H9 (cell line): ENCODE measurements around the gene KRTAP10-9. TPM values are rescaled to one million over a fixed set of nuclear protein-coding genes. Genes with fewer than 3 reads are reported as not detected.

ENCODE experiments used
- DNase-seq: peaks from one replicate; pipeline ENCODE4 v3.0.0-alpha.2; 2017
- H2AFZ ChIP-seq: one replicate; pipeline ENCODE4 v1.6.1; 2013; ENCODE audit warnings: mild to moderate bottlenecking, low read length, control low read depth, moderate library complexity
- H2AK5ac ChIP-seq: 2 replicates; pipeline ENCODE4 v1.6.1; 2013; ENCODE audit warnings: low read length, control low read depth, mixed read lengths; ENCODE audit not compliant: insufficient read length
- H2BK120ac ChIP-seq: one replicate; pipeline ENCODE4 v1.6.1; 2013; ENCODE audit warnings: low read depth, mild to moderate bottlenecking, low read length, control low read depth, inconsistent platforms; ENCODE audit not compliant: poor library complexity, severe bottlenecking
- H2BK12ac ChIP-seq: 2 replicates; pipeline ENCODE4 v1.6.1; 2013; ENCODE audit warnings: low read length, control low read depth, mixed read lengths, low read depth; ENCODE audit not compliant: insufficient read length
- H2BK15ac ChIP-seq: 2 replicates; pipeline ENCODE4 v1.6.1; 2013; ENCODE audit warnings: low read depth, low read length, control low read depth
- H2BK20ac ChIP-seq: one replicate; pipeline ENCODE4 v1.6.1; 2013; ENCODE audit warnings: low read depth, mild to moderate bottlenecking, low read length, control low read depth, inconsistent platforms; ENCODE audit not compliant: poor library complexity, severe bottlenecking
- H2BK5ac ChIP-seq: 2 replicates; pipeline ENCODE4 v1.6.1; 2013; ENCODE audit warnings: low read length, control low read depth, mixed read lengths; ENCODE audit not compliant: insufficient read length
- H3K14ac ChIP-seq: 2 replicates; pipeline ENCODE4 v1.6.1; 2013; ENCODE audit warnings: low read length, control low read depth; ENCODE audit not compliant: insufficient read depth
- H3K18ac ChIP-seq: 2 replicates; pipeline ENCODE4 v1.6.1; 2013; ENCODE audit warnings: low read depth, mild to moderate bottlenecking, mixed read lengths, low read length, control low read depth; ENCODE audit not compliant: insufficient read length
- H3K23ac ChIP-seq: 2 replicates; pipeline ENCODE4 v1.6.1; 2013; ENCODE audit warnings: low read length, control low read depth, mixed read lengths, low read depth; ENCODE audit not compliant: insufficient read length
- H3K23me2 ChIP-seq: 2 replicates; pipeline ENCODE4 v1.6.1; 2013; ENCODE audit warnings: low read depth, mild to moderate bottlenecking, mixed read lengths, low read length, control low read depth; ENCODE audit not compliant: insufficient read length, poor library complexity, severe bottlenecking
- H3K27ac ChIP-seq: 2 replicates; pipeline ENCODE4 v1.5.1; 2013; ENCODE audit warnings: low read length, control low read depth, mixed read lengths, low read depth; ENCODE audit not compliant: insufficient read length
- H3K27me3 ChIP-seq: 2 replicates; pipeline ENCODE4 v1.6.1; 2013; ENCODE audit warnings: low read length, control low read depth, inconsistent platforms; ENCODE audit not compliant: insufficient read depth
- H3K4ac ChIP-seq: 2 replicates; pipeline ENCODE4 v1.6.1; 2013; ENCODE audit warnings: low read depth, mild to moderate bottlenecking, control low read depth, inconsistent platforms, low read length, moderate library complexity
- H3K4me1 ChIP-seq: 2 replicates; pipeline ENCODE4 v1.6.1; 2013; ENCODE audit warnings: low read length, control low read depth, inconsistent platforms; ENCODE audit not compliant: insufficient read depth
- H3K4me2 ChIP-seq: 2 replicates; pipeline ENCODE4 v1.6.1; 2013; ENCODE audit warnings: low read length, control low read depth, mixed read lengths; ENCODE audit not compliant: insufficient read length, insufficient read depth
- H3K56ac ChIP-seq: 2 replicates; pipeline ENCODE4 v1.6.1; 2013; ENCODE audit warnings: low read depth, mild to moderate bottlenecking, mixed read lengths, low read length, control low read depth; ENCODE audit not compliant: insufficient read length
- H3K79me1 ChIP-seq: 2 replicates; pipeline ENCODE4 v1.6.1; 2013; ENCODE audit warnings: low read depth, mild to moderate bottlenecking, moderate library complexity, low read length, control low read depth, inconsistent platforms; ENCODE audit not compliant: insufficient read depth, poor library complexity, severe bottlenecking
- H3K79me2 ChIP-seq: 2 replicates; pipeline ENCODE4 v1.6.1; 2013; ENCODE audit warnings: low read length, control low read depth, inconsistent platforms; ENCODE audit not compliant: insufficient read depth
- H3K9ac ChIP-seq: 2 replicates; pipeline ENCODE4 v1.6.1; 2013; ENCODE audit warnings: low read length, control low read depth, mixed read lengths; ENCODE audit not compliant: insufficient read length; ENCODE audit errors: extremely low read depth
- H3K9me3 ChIP-seq: one replicate; pipeline ENCODE4 v1.6.1; 2013; ENCODE audit warnings: low read depth, low read length, inconsistent platforms; ENCODE audit not compliant: control insufficient read depth
- H3T11ph ChIP-seq: one replicate; pipeline ENCODE4 v1.6.1; 2013; ENCODE audit warnings: mild to moderate bottlenecking, low read length, control low read depth, inconsistent platforms
- H4K20me1 ChIP-seq: one replicate; pipeline ENCODE4 v1.6.1; 2013; ENCODE audit not compliant: control insufficient read depth, insufficient read length, insufficient read depth
- H4K5ac ChIP-seq: 2 replicates; pipeline ENCODE4 v1.6.1; 2013; ENCODE audit warnings: low read depth, mild to moderate bottlenecking, mixed read lengths, low read length, control low read depth; ENCODE audit not compliant: insufficient read length
- H4K8ac ChIP-seq: replicated peaks from 2 replicates; pipeline ENCODE4 v1.6.1; 2013; ENCODE audit warnings: low read length, control low read depth, mixed read lengths, low read depth; ENCODE audit not compliant: insufficient read length
- H4K91ac ChIP-seq: 2 replicates; pipeline ENCODE4 v1.6.1; 2013; ENCODE audit warnings: low read depth, mild to moderate bottlenecking, moderate library complexity, mixed read lengths, low read length, control low read depth; ENCODE audit not compliant: insufficient read length
- H3K27ac Mint-ChIP-seq, 3 experiments: 2 replicates in 2 of 3; 3 replicates in 1 of 3; pipeline ENCODE4 v1.8.0; 2020 to 2021; ENCODE audit warnings: mixed read lengths in 3 of 3, mild to moderate bottlenecking in 1 of 3, moderate library complexity in 1 of 3
- H3K27me3 Mint-ChIP-seq: 2 replicates; pipeline ENCODE4 v1.8.0; 2021; ENCODE audit warnings: low read depth, mild to moderate bottlenecking, moderate library complexity, mixed read lengths
- H3K36me3 Mint-ChIP-seq, 3 experiments: 2 replicates in 2 of 3; 3 replicates in 1 of 3; pipeline ENCODE4 v1.8.0; 2020 to 2021; ENCODE audit warnings: low read depth in 3 of 3, mixed read lengths in 3 of 3; ENCODE audit not compliant: insufficient read depth in 1 of 3
- H3K4me1 Mint-ChIP-seq, 2 experiments: 2 replicates each; pipeline ENCODE4 v1.8.0; 2020; ENCODE audit warnings: mixed read lengths in 2 of 2
- H3K4me3 Mint-ChIP-seq, 2 experiments: 2 replicates in 1 of 2; 3 replicates in 1 of 2; pipeline ENCODE4 v1.8.0; 2020 to 2021; ENCODE audit warnings: mild to moderate bottlenecking in 2 of 2, mixed read lengths in 2 of 2, moderate library complexity in 1 of 2
- H3K9me3 Mint-ChIP-seq, 2 experiments: 2 replicates in 1 of 2; 3 replicates in 1 of 2; pipeline ENCODE4 v1.8.0; 2020; ENCODE audit warnings: mild to moderate bottlenecking in 2 of 2, mixed read lengths in 2 of 2, moderate library complexity in 1 of 2
- CTCF ChIP-seq: fragments of 200-600 bp; sonication (generic); conservative IDR thresholded peaks from 3 replicates; pipeline ENCODE4 v1.8.0; 2021; ENCODE audit warnings: antibody characterized with exemption, mild to moderate bottlenecking
- whole genome bisulfite sequencing: extraction: QIAGEN DNeasy Blood & Tissue Kit; methylation state at CpG from one replicate; pipeline ENCODE4 v1.1.7; 2013; ENCODE audit warnings: missing lambda C conversion rate, low lambda C conversion rate, mixed read lengths; ENCODE audit not compliant: insufficient read length; ENCODE audit errors: extremely low coverage; 5-methylcytosine and 5-hydroxymethylcytosine counted together
- total RNA-seq: library from RNA; stranded (reverse); gene quantifications from 2 replicates; pipeline ENCODE4 v1.2.1, GENCODE V29; 2021

Gene KRTAP10-9
- total RNA-seq, 1 experiment from 2014 or later, result not detected

- Histone ChIP-seq H4K8ac (no peak overlapping the region), H3K9ac (no peak overlapping the region), H3K56ac (no peak overlapping the region), H4K5ac (no peak overlapping the region), H3K23ac (no peak overlapping the region), H3K4ac (no peak overlapping the region), H3K4me1 (no peaks in the 10 kb centered on the region), H3K79me2 (no peaks in the 10 kb centered on the region), H2BK12ac (no peak overlapping the region), H3K14ac (no peak overlapping the region), H3K79me1 (no peaks in the 10 kb centered on the region), H3K27ac (no peak overlapping the region), H2AK5ac (no peak overlapping the region), H2BK120ac (no peak overlapping the region), H2AFZ (no peak overlapping the region), H3K18ac (no peak overlapping the region), H2BK5ac (no peak overlapping the region), H3K27me3 (no peaks in the 10 kb centered on the region), H3K9me3 (no peaks in the 10 kb centered on the region), H3K4me2 (no peak overlapping the region), H2BK20ac (no peak overlapping the region), H3T11ph (no peak overlapping the region), H4K91ac (no peak overlapping the region), H4K20me1 (no peaks in the 10 kb centered on the region), H2BK15ac (no peak overlapping the region), H3K23me2 (no peaks in the 10 kb centered on the region)
- Mint-ChIP-seq H3K27ac (peak overlapping the region in 1 of 3 experiments; percentile 71; a peak in 1 of 7 replicates), H3K36me3 (peaks cover 0 to 6% (median 5%) of the 10 kb centered on the region in 3 experiments; a peak in 4 of 7 replicates), H3K4me3 (no peak overlapping the region), H3K9me3 (peaks cover 7 to 11% of the 10 kb centered on the region in 2 experiments), H3K4me1 (peaks cover 9 to 11% of the 10 kb centered on the region in 2 experiments), H3K27me3 (peaks cover 12% of the 10 kb centered on the region)
- no peak for TF ChIP-seq CTCF
- no peak for DNase-seq
- WGBS, result no CpG with 5 or more reads among the region's 12 CpGs
These were observed 12.4 kb downstream of the KRTAP10-9 start for GRCh38 chr21:44639331-44639655.
